NCI-H82 (cell line): ENCODE data around the gene MPZ.
A peak's percentile ranks its signal among the peaks of the same experiment; 100 is the strongest.
"Not testable (repeated sequence)": the region's sequence is repeated elsewhere in the genome, so short reads cannot be mapped to it uniquely, and the experiment has no call there.

Experiments used
- DNase-seq: peaks from one replicate; lab custom pipeline; 2025; lab: John Stamatoyannopoulos, UW

Gene MPZ

GRCh38 chr1:161300478-161300877 is 9.3 kb downstream of the MPZ start:
- DNase-seq = no peak

GRCh38 chr1:161299347-161299746 is 10.4 kb downstream of the MPZ start:
- DNase-seq = no peak

- DNase-seq = no peak
Observed at GRCh38 chr1:161298116-161298515, 11.7 kb downstream of the MPZ start.

- no peak for DNase-seq
Observed at GRCh38 chr1:161297415-161297814, 12.4 kb downstream of the MPZ start.

- DNase-seq = no peak
Observed at GRCh38 chr1:161290779-161291178, 19.0 kb downstream of the MPZ start.

- no peak for DNase-seq
Observed at GRCh38 chr1:161287482-161288054, 22.2 kb downstream of the MPZ start.

GRCh38 chr1:161285521-161285920 is 24.2 kb downstream of the MPZ start:
- no peak for DNase-seq

- no peak for DNase-seq
Observed at GRCh38 chr1:161285113-161285512, 24.7 kb downstream of the MPZ start.

- DNase-seq = peak; percentile 17
Observed at GRCh38 chr1:161282991-161283390, 26.8 kb downstream of the MPZ start.

GRCh38 chr1:161274874-161275273 is 34.9 kb downstream of the MPZ start:
- peak; percentile 92 for DNase-seq

GRCh38 chr1:161273402-161273801 is 36.4 kb downstream of the MPZ start:
- DNase-seq = no peak

GRCh38 chr1:161267321-161267720 is 42.4 kb downstream of the MPZ start:
- no peak for DNase-seq

- DNase-seq = peak; percentile 20
Observed at GRCh38 chr1:161266836-161267235, 42.9 kb downstream of the MPZ start.

- no peak for DNase-seq
Observed at GRCh38 chr1:161266202-161266601, 43.6 kb downstream of the MPZ start.

- no peak for DNase-seq
Observed at GRCh38 chr1:161265305-161265704, 44.5 kb downstream of the MPZ start.

- peak; percentile 64 for DNase-seq
Observed at GRCh38 chr1:161261261-161262235, 48.2 kb downstream of the MPZ start.

- DNase-seq = peak; percentile 83
Observed at GRCh38 chr1:161260376-161261260, 49.1 kb downstream of the MPZ start.

GRCh38 chr1:161259765-161260164 is 50.0 kb downstream of the MPZ start:
- DNase-seq = no peak

GRCh38 chr1:161259345-161259702 is 50.4 kb downstream of the MPZ start:
- no peak for DNase-seq

- peak; percentile 87 for DNase-seq
Observed at GRCh38 chr1:161258439-161259344, 51.1 kb downstream of the MPZ start, which contains the start of gene PCP4L1. PCP4L1 (plus strand) TSS chr1:161258745; CDS start chr1:161258975, 230 bp downstream.

- not testable (repeated sequence) for DNase-seq
Observed at GRCh38 chr1:161257109-161257508, 52.7 kb downstream of the MPZ start.
